ENCODE measurements around the gene SF3B1.
"Not testable (repeated sequence)": the region's sequence is repeated elsewhere in the genome, so short reads cannot be mapped to it uniquely, and the experiment has no call there.

SF3B1 gene

GRCh38 chr2:197435598-197436420 lies 981 bp upstream of the SF3B1 start:
- DNase-seq = no peak

- DNase-seq = no peak
Observed at GRCh38 chr2:197433780-197434438, 919 bp downstream of the SF3B1 start.

GRCh38 chr2:197432527-197432926 lies 2.3 kb downstream of the SF3B1 start:
- DNase-seq = not testable (repeated sequence)

- DNase-seq = no peak
Observed at GRCh38 chr2:197431858-197432257, 3.0 kb downstream of the SF3B1 start.

- DNase-seq = no peak
Observed at GRCh38 chr2:197427986-197428385, 6.8 kb downstream of the SF3B1 start.

GRCh38 chr2:197426723-197427603 lies 7.9 kb downstream of the SF3B1 start:
- DNase-seq = no peak

- DNase-seq = no peak
Observed at GRCh38 chr2:197425550-197425949, 9.3 kb downstream of the SF3B1 start.

GRCh38 chr2:197423307-197423706 lies 11.5 kb downstream of the SF3B1 start:
- no peak for DNase-seq

- DNase-seq = no peak
Observed at GRCh38 chr2:197419438-197419837, 15.4 kb downstream of the SF3B1 start.

- no peak for DNase-seq
Observed at GRCh38 chr2:197416268-197416667, 18.6 kb downstream of the SF3B1 start.

GRCh38 chr2:197414515-197414914 lies 20.3 kb downstream of the SF3B1 start:
- no peak for DNase-seq

GRCh38 chr2:197414039-197414438 lies 20.8 kb downstream of the SF3B1 start:
- DNase-seq = no peak

GRCh38 chr2:197405582-197405981 lies 29.2 kb downstream of the SF3B1 start:
- DNase-seq = no peak

- DNase-seq = no peak
Observed at GRCh38 chr2:197399887-197400540, 34.8 kb downstream of the SF3B1 start.

- no peak for DNase-seq
Observed at GRCh38 chr2:197398913-197399312, 35.9 kb downstream of the SF3B1 start.

- DNase-seq = no peak
Observed at GRCh38 chr2:197391220-197391717, 43.6 kb downstream of the SF3B1 start.

GRCh38 chr2:197388866-197389587 lies 45.8 kb downstream of the SF3B1 start:
- DNase-seq = no peak

- no peak for DNase-seq
Observed at GRCh38 chr2:197387179-197387578, 47.6 kb downstream of the SF3B1 start.

- DNase-seq = no peak
Observed at GRCh38 chr2:197386242-197386641, 48.6 kb downstream of the SF3B1 start.

- DNase-seq = no peak
Observed at GRCh38 chr2:197383825-197384224, 51.0 kb downstream of the SF3B1 start.

GRCh38 chr2:197381641-197382040 lies 53.2 kb downstream of the SF3B1 start:
- no peak for DNase-seq

- DNase-seq = not testable (repeated sequence)
Observed at GRCh38 chr2:197379918-197380309, 54.9 kb downstream of the SF3B1 start.
